NCI-H2171 treated with DMSO at 0.1 percent for 48 hours (cell line): ENCODE measurements around the gene KDELR1.

Experiments
- DNase-seq: peaks from one replicate; lab custom pipeline; 2025; lab: John Stamatoyannopoulos, UW

KDELR1 gene

GRCh38 chr19:48371367-48371766, 20.0 kb downstream of the KDELR1 start:
- no peak for DNase-seq

- peak; percentile 35 for DNase-seq
Observed at GRCh38 chr19:48370955-48371354, 20.4 kb downstream of the KDELR1 start.

- DNase-seq: peak; percentile 89
Observed at GRCh38 chr19:48368936-48369335, 22.4 kb downstream of the KDELR1 start.

GRCh38 chr19:48367855-48368254, 23.5 kb downstream of the KDELR1 start:
- DNase-seq: no peak

- no peak for DNase-seq
Observed at GRCh38 chr19:48365602-48366001, 25.7 kb downstream of the KDELR1 start.

GRCh38 chr19:48364598-48365348, 26.6 kb downstream of the KDELR1 start:
- DNase-seq: no peak

- DNase-seq: peak; percentile 100
Observed at GRCh38 chr19:48363810-48364597, 27.3 kb downstream of the KDELR1 start, which contains the start of the genes SYNGR4 and TMEM143. SYNGR4 (plus strand) TSS chr19:48364367; CDS start chr19:48365843, 1,476 bp downstream. TMEM143 (minus strand) TSS chr19:48363940; CDS start chr19:48363920, 20 bp downstream.

- peak; percentile 62 for DNase-seq
Observed at GRCh38 chr19:48363500-48363809, 27.9 kb downstream of the KDELR1 start.

- peak; percentile 98 for DNase-seq
Observed at GRCh38 chr19:48362716-48363499, 28.4 kb downstream of the KDELR1 start.

- DNase-seq: no peak
Observed at GRCh38 chr19:48361912-48362311, 29.4 kb downstream of the KDELR1 start.

- DNase-seq: no peak
Observed at GRCh38 chr19:48359123-48359522, 32.2 kb downstream of the KDELR1 start.

- no peak for DNase-seq
Observed at GRCh38 chr19:48355365-48355954, 35.9 kb downstream of the KDELR1 start.

GRCh38 chr19:48354332-48354992, 36.9 kb downstream of the KDELR1 start:
- DNase-seq: no peak

- no peak for DNase-seq
Observed at GRCh38 chr19:48353677-48354076, 37.7 kb downstream of the KDELR1 start.

GRCh38 chr19:48351341-48351752, 40.0 kb downstream of the KDELR1 start:
- DNase-seq: peak; percentile 92

- peak; percentile 97 for DNase-seq
Observed at GRCh38 chr19:48350856-48351255, 40.5 kb downstream of the KDELR1 start.

- DNase-seq: no peak
Observed at GRCh38 chr19:48348737-48349136, 42.6 kb downstream of the KDELR1 start.

GRCh38 chr19:48348045-48348444, 43.3 kb downstream of the KDELR1 start:
- no peak for DNase-seq

- no peak for DNase-seq
Observed at GRCh38 chr19:48346191-48346590, 45.2 kb downstream of the KDELR1 start.

- DNase-seq: peak; percentile 79
Observed at GRCh38 chr19:48344892-48345291, 46.5 kb downstream of the KDELR1 start.

- no peak for DNase-seq
Observed at GRCh38 chr19:48342841-48343540, 48.4 kb downstream of the KDELR1 start.
